ENCODE measurements around the gene SLC30A2. TPM values are rescaled to one million over a fixed set of nuclear protein-coding genes. Genes with fewer than 3 reads are reported as not detected.

SLC30A2 gene
- total and polyA plus RNA-seq, 10 donors: not detected

DNA sequence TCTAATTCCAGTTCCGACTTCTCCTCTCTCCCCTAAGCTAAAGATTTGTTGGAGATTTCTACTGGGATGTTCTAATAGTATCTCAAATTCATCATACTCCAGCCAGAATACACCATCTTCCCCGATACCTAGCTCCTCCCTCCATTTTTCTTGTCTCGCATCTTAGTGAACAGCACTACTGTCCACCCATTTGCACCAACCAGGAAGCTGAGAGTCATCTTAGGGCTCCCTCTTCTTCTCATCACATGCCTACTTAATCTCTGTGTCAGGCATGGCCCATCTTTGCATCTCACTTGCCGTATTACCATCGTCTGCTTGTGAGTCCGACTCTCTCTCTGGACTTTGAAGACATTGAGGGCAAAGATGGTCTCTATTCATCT lies 25.0 kb upstream of the SLC30A2 start:
- intact Hi-C loops (cut with DNase I; ENCODE audit: low total_unique reads): no loop called here
- no peak overlapping the region for H3K27ac ChIP-seq
- H3K4me1 ChIP-seq: no peaks in the 10 kb centered on the region
- no peaks in the 10 kb centered on the region for H3K9me3 ChIP-seq
- no peak for DNase-seq
- H3K27me3 ChIP-seq (replicated peaks in 1 of 7): peaks cover 0 to 52% (median 0%) of the 10 kb centered on the region in 7 donors
- H3K36me3 ChIP-seq: no peaks in the 10 kb centered on the region
- no peak overlapping the region for H3K4me3 ChIP-seq
- WGBS, 5 donors: 90 to 95% (median 93%) methylated on average over 6 of the region's 6 CpGs
- TF ChIP-seq, protein P1, sequence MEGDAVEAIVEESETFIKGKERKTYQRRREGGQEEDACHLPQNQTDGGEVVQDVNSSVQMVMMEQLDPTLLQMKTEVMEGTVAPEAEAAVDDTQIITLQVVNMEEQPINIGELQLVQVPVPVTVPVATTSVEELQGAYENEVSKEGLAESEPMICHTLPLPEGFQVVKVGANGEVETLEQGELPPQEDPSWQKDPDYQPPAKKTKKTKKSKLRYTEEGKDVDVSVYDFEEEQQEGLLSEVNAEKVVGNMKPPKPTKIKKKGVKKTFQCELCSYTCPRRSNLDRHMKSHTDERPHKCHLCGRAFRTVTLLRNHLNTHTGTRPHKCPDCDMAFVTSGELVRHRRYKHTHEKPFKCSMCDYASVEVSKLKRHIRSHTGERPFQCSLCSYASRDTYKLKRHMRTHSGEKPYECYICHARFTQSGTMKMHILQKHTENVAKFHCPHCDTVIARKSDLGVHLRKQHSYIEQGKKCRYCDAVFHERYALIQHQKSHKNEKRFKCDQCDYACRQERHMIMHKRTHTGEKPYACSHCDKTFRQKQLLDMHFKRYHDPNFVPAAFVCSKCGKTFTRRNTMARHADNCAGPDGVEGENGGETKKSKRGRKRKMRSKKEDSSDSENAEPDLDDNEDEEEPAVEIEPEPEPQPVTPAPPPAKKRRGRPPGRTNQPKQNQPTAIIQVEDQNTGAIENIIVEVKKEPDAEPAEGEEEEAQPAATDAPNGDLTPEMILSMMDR (IDR thresholded peaks at IDR 0.05 in 8 of 11, conservative IDR thresholded peaks at IDR 0.05 in 3 of 11): no peak
- TF ChIP-seq POLR2AphosphoS5 (IDR thresholded peaks at IDR 0.05) (no peak), POLR2A (IDR thresholded peaks at IDR 0.05) (no peak)

DNA sequence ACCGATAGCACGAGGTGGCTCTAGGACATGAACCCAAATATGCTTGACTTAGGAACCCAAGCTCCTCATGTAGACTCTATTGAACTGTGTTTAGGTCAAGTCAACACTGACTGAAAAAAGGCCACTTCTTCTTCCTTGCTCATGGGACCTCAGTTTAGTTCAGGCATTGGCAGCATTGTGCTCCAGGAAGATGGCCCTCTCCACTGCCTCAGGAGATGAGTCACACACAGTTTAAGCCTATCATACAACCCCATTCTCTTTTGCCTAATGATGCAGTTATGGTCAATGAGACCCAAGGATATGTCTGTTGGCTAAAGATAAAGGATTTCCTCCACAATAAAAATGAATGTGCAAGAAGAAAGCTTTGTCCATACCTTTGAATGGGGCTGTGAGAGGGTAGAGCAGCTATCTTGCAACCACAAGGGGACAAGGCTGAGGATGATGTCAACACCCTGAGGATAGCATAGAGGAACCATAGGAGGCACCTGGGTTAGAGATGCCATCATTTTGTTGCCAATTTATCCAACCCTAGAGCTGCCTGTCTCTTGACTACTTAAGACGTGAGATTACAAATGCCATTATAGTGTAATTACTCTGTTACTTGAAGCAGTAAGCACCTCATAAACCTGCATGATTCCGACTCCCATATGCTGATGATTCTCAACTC lies 24.5 kb upstream of the SLC30A2 start:
- Histone ChIP-seq H3K4me3 (no peak overlapping the region), H3K27ac (no peak overlapping the region), H3K9me3 (no peaks in the 10 kb centered on the region), H3K4me1 (no peaks in the 10 kb centered on the region), H3K36me3 (no peaks in the 10 kb centered on the region), H3K27me3 (replicated peaks in 1 of 7) (peaks cover 0 to 47% (median 0%) of the 10 kb centered on the region in 7 donors)
- no peak for DNase-seq
- intact Hi-C loops (cut with DNase I; ENCODE audit: low total_unique reads): no loop called here
- WGBS, 5 donors: 88 to 95% (median 90%) methylated on average over 4 of the region's 4 CpGs
- no peak for TF ChIP-seq POLR2A (IDR thresholded peaks at IDR 0.05)
- TF ChIP-seq POLR2AphosphoS5 (IDR thresholded peaks at IDR 0.05): no peak
- TF ChIP-seq, protein P1 (IDR thresholded peaks at IDR 0.05 in 8 of 11, conservative IDR thresholded peaks at IDR 0.05 in 3 of 11): no peak

DNA sequence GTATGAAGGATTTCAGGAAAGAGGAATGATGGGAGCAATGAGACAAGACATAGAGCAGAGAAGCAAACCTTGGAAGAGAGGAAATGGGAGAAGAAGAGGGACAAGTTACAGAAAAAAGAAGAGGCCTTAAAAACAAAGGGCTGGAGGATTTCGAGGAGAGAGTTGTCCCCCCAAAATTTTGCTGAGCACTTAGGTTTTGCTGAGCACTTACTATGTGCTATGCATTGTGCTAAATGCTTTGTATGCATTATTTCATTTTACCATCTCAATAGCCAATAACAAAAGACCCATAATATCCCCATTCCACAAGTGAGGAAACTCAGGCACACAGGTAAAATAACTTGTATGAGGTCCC lies 24.0 kb upstream of the SLC30A2 start:
- Histone ChIP-seq H3K36me3 (no peaks in the 10 kb centered on the region), H3K27me3 (replicated peaks in 1 of 7) (peaks cover 0 to 42% (median 0%) of the 10 kb centered on the region in 7 donors), H3K4me3 (no peak overlapping the region), H3K9me3 (no peaks in the 10 kb centered on the region), H3K27ac (no peak overlapping the region), H3K4me1 (no peaks in the 10 kb centered on the region)
- intact Hi-C loops (cut with DNase I; ENCODE audit: low total_unique reads): no loop called here
- no peak for DNase-seq
- WGBS, 5 donors: 63 to 91% (median 74%) methylated on average over 1 of the region's 1 CpG
- TF ChIP-seq POLR2AphosphoS5 (IDR thresholded peaks at IDR 0.05) (no peak), POLR2A (IDR thresholded peaks at IDR 0.05) (no peak)

DNA sequence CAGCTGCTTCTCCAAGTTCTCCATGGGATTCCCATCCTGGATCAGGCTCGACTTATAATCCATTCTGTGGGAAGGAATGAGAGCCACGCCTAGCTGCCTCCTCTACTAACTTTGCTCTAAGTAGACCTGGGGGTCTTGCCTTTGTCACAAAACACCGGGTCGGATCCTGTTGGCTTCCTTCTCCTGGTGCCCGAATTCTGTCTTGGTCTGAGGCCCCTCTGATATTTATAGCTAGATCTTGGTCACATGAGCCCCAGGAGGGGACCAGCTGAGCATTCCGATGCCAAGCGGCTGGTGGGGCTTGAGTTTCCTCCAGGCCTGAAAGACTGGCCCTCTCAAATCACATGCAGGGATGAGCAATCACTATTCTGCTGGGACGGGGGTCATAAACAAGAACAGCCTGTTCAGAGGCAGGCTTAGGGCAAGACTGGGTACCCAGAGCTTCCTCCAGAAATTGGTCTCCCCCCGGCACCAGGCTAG lies 21.6 kb upstream of the SLC30A2 start, which contains the start of gene TRIM63:
TRIM63 (minus strand) TSS at position 199 of the 480 bp plus-strand sequence; CDS start at position 63, 136 bp downstream.
- Histone ChIP-seq H3K9me3 (no peaks in the 10 kb centered on the region), H3K27me3 (replicated peaks in 1 of 7) (peaks cover 0 to 27% (median 0%) of the 10 kb centered on the region in 7 donors), H3K4me3 (no peak within 1 kb of the TSS), H3K27ac (no peak within 1 kb of the TSS), H3K36me3 (no peaks in the 10 kb centered on the region), H3K4me1 (no peaks in the 10 kb centered on the region)
- TF ChIP-seq, protein P1 (IDR thresholded peaks at IDR 0.05 in 8 of 11, conservative IDR thresholded peaks at IDR 0.05 in 3 of 11): no peak
- no peak for TF ChIP-seq POLR2A (IDR thresholded peaks at IDR 0.05)
- no peak for TF ChIP-seq POLR2AphosphoS5 (IDR thresholded peaks at IDR 0.05)
- intact Hi-C loops (cut with DNase I; ENCODE audit: low total_unique reads): no loop called here
- 74 to 85% (median 77%) methylated on average over 4 to 9 of the region's 9 CpGs for WGBS, 5 donors
- no peak for DNase-seq

Data from spleen (tissue), 11 donors.